SK-N-SH (cell line): ENCODE measurements around the gene LEPROT. TPM values are rescaled to one million over a fixed set of nuclear protein-coding genes. Genes with fewer than 3 reads are reported as not detected.

Experiments used
- CTCF ChIA-PET: fragments of 300-600, 350-600 bp; formaldehyde crosslinking; extraction: SDS; loops from one replicate; lab custom pipeline; 2021; lab: Yijun Ruan, JAX
- POLR2A ChIA-PET: fragments of 350-600 bp; sonication (Branson Sonifier 250); formaldehyde crosslinking; extraction: SDS; loops from one replicate; lab custom pipeline; 2020; ENCODE audit warnings: antibody characterized with exemption, inconsistent platforms; lab: Yijun Ruan, JAX
- DNase-seq: peaks from one replicate; pipeline ENCODE4 v3.0.0; 2012
- H2AFZ ChIP-seq: fragments of 200-600 bp; sonication (generic); 2 replicates; pipeline ENCODE4 v1.8.1; 2016; ENCODE audit warnings: antibody characterized with exemption, mild to moderate bottlenecking, low read depth
- H3F3A ChIP-seq: fragments of 200-600 bp; sonication (generic); replicated peaks from 2 replicates; pipeline ENCODE3; 2016; ENCODE audit warnings: antibody characterized with exemption, mild to moderate bottlenecking; ENCODE audit not compliant: insufficient read depth
- H3K27ac ChIP-seq, 2 experiments: fragments of 200-500 bp in 1 of 2; fragments of 200-600 bp in 1 of 2; sonication (Bioruptor generic) in 1 of 2; sonication (generic), shearing (Covaris generic) in 1 of 2; 2 replicates each; pipeline versions ENCODE4 v1.5.1 to v1.6.1; 2014 to 2016; ENCODE audit warnings: low read depth in 2 of 2, inconsistent platforms in 1 of 2, low read length in 1 of 2, mild to moderate bottlenecking in 1 of 2, mixed read lengths in 1 of 2
- H3K27me3 ChIP-seq: fragments of 200-600 bp; sonication (generic), shearing (Covaris generic); 2 replicates; pipeline ENCODE4 v1.6.1; 2016; ENCODE audit warnings: mixed run types; ENCODE audit not compliant: insufficient read depth
- H3K36me3 ChIP-seq, 2 experiments: fragments of 200-500 bp in 1 of 2; fragments of 200-600 bp in 1 of 2; sonication (Bioruptor generic) in 1 of 2; sonication (generic) in 1 of 2; replicated peaks in 1 of 2; 2 replicates each; pipeline versions ENCODE3 to v1.5.1; 2014 to 2016; ENCODE audit warnings: low read length in 1 of 2, mild to moderate bottlenecking in 1 of 2; ENCODE audit not compliant: insufficient read depth in 2 of 2, control insufficient read depth in 1 of 2
- H3K4me1 ChIP-seq, 2 experiments: fragments of 200-500 bp in 1 of 2; fragments of 200-600 bp in 1 of 2; sonication (Bioruptor generic) in 1 of 2; sonication (generic), shearing (Covaris generic) in 1 of 2; 2 replicates each; pipeline versions ENCODE4 v1.5.1 to v1.6.1; 2014 to 2016; ENCODE audit warnings: low read depth in 1 of 2, low read length in 1 of 2, mixed run types in 1 of 2; ENCODE audit not compliant: insufficient read depth in 2 of 2, control insufficient read depth in 1 of 2
- H3K4me2 ChIP-seq: fragments of 200-600 bp; sonication (generic), shearing (Covaris generic); 2 replicates; pipeline ENCODE4 v1.6.1; 2017; ENCODE audit warnings: mixed run types
- H3K4me3 ChIP-seq, 2 experiments: fragments of 200-500 bp in 1 of 2; fragments of 200-600 bp in 1 of 2; sonication (Bioruptor generic) in 1 of 2; sonication (generic), shearing (Covaris generic) in 1 of 2; 2 replicates each; pipeline versions ENCODE4 v1.5.1 to v1.8.1; 2014 to 2016; ENCODE audit warnings: low read depth in 2 of 2, inconsistent platforms in 1 of 2, low read length in 1 of 2, mild to moderate bottlenecking in 1 of 2, mixed read lengths in 1 of 2, moderate library complexity in 1 of 2
- H3K79me2 ChIP-seq: fragments of 200-600 bp; sonication (generic); 2 replicates; pipeline ENCODE4 v1.8.1; 2017; ENCODE audit warnings: mild to moderate bottlenecking; ENCODE audit not compliant: insufficient read depth
- H3K9ac ChIP-seq: fragments of 200-600 bp; sonication (generic); 2 replicates; pipeline ENCODE4 v1.6.1; 2017; ENCODE audit warnings: mixed run types
- H3K9me2 ChIP-seq: fragments of 200-600 bp; sonication (generic); 2 replicates; pipeline ENCODE4 v1.6.1; 2017; ENCODE audit warnings: mixed run types
- H3K9me3 ChIP-seq: fragments of 200-600 bp; sonication (generic); 2 replicates; pipeline ENCODE4 v1.6.1; 2017; ENCODE audit warnings: mixed run types, mild to moderate bottlenecking, moderate library complexity
- H4K20me1 ChIP-seq: fragments of 200-600 bp; sonication (generic); 2 replicates; pipeline ENCODE4 v1.6.1; 2017; ENCODE audit warnings: mild to moderate bottlenecking, mixed run types; ENCODE audit not compliant: insufficient read depth
- CHD2 ChIP-seq: fragments of 150-350 bp; IDR thresholded peaks from 2 replicates; pipeline ENCODE4 v1.6.1; 2018; ENCODE audit warnings: low read length; ENCODE audit not compliant: partially characterized antibody
- CTCF ChIP-seq: fragments of 200-600 bp; sonication (generic); IDR thresholded peaks from 2 replicates; pipeline ENCODE4 v1.6.1; 2017; ENCODE audit warnings: antibody characterized with exemption, mild to moderate bottlenecking, moderate library complexity
- ELF1 ChIP-seq: IDR thresholded peaks from 2 replicates; pipeline ENCODE4 v1.4.0; 2012
- EP300 ChIP-seq, 2 experiments: IDR thresholded peaks; 2 replicates each; pipeline versions ENCODE4 v1.4.0 to v1.6.1; 2012; ENCODE audit warnings: borderline replicate concordance in 1 of 2, low read depth in 1 of 2, low read length in 1 of 2
- FOSL2 ChIP-seq: IDR thresholded peaks from 2 replicates; pipeline ENCODE4 v1.4.0; 2012; ENCODE audit warnings: low read depth, mild to moderate bottlenecking, moderate library complexity, borderline replicate concordance
- GABPA ChIP-seq: IDR thresholded peaks from 2 replicates; pipeline ENCODE4 v1.4.0; 2012; ENCODE audit warnings: low read depth, mild to moderate bottlenecking
- GATA2 ChIP-seq: sonication (generic); formaldehyde crosslinking; IDR thresholded peaks from 2 replicates; pipeline ENCODE4 v1.5.0; 2020; ENCODE audit warnings: mild to moderate bottlenecking, missing genetic modification reagents
- JUND ChIP-seq: IDR thresholded peaks from 2 replicates; pipeline ENCODE4 v1.4.0; 2012
- MAX ChIP-seq: IDR thresholded peaks from 2 replicates; pipeline ENCODE4 v1.4.0; 2012; ENCODE audit warnings: low read depth
- NFIC ChIP-seq: IDR thresholded peaks from 2 replicates; pipeline ENCODE4 v1.4.0; 2012; ENCODE audit warnings: borderline replicate concordance
- POLR2AphosphoS5 ChIP-seq: IDR thresholded peaks from 2 replicates; pipeline ENCODE4 v1.6.1; 2012; ENCODE audit warnings: low read depth, low read length
- RAD21 ChIP-seq: IDR thresholded peaks from 2 replicates; pipeline ENCODE4 v1.6.1; 2012; ENCODE audit warnings: mild to moderate bottlenecking, low read length
- RCOR1 ChIP-seq: fragments of 150-350 bp; IDR thresholded peaks from 2 replicates; pipeline ENCODE4 v1.6.1; 2017; ENCODE audit warnings: antibody characterized with exemption, low read length
- SIN3A ChIP-seq: IDR thresholded peaks from 2 replicates; pipeline ENCODE4 v1.6.1; 2012; ENCODE audit warnings: low read depth, mild to moderate bottlenecking, low read length, moderate library complexity, borderline replicate concordance
- SMC3 ChIP-seq: IDR thresholded peaks from 2 replicates; pipeline ENCODE4 v1.6.1; 2012; ENCODE audit warnings: low read depth, low read length, improper control_type of control experiment
- USF2 ChIP-seq: fragments of 150-350 bp; IDR thresholded peaks from 2 replicates; pipeline ENCODE4 v1.6.1; 2017; ENCODE audit warnings: antibody characterized with exemption, low read length, low read depth, borderline replicate concordance
- WGBS: methylation state at CpG from one replicate; pipeline ENCODE4 v1.1.6; 2017; ENCODE audit warnings: low lambda C conversion rate; 5-methylcytosine and 5-hydroxymethylcytosine counted together
- polyA plus RNA-seq, 3 experiments: library from polyadenylated mRNA; depleted of rRNA; stranded (reverse); fragments of >200 nt; gene quantifications; 2 replicates each; pipeline ENCODE4 v1.2.3, GENCODE V29; 2012

LEPROT gene
- polyA plus RNA-seq, 1 of the 3 experiments (the other 2 are of a cell fraction), result 38.9 TPM

GRCh38 chr1:65401612-65402011 lies 18.9 kb upstream of the LEPROT start:
- no peaks in the 10 kb centered on the region for H3F3A ChIP-seq
- H3K9ac ChIP-seq, result no peak overlapping the region
- POLR2A ChIA-PET, result no interaction called here
- H3K9me3 ChIP-seq, result no peaks in the 10 kb centered on the region
- no peaks in the 10 kb centered on the region for H3K4me1 ChIP-seq
- H3K27ac ChIP-seq, result no peak overlapping the region
- no peak overlapping the region for H2AFZ ChIP-seq
- CTCF ChIA-PET, result interaction anchor here (0.8 to 1.6 kb wide), 2 partner anchors 8 to 286 kb away, joined by 4 to 5 read pairs; no protein-coding TSS in a partner anchor
- no peaks in the 10 kb centered on the region for H3K9me2 ChIP-seq
- no peaks in the 10 kb centered on the region for H4K20me1 ChIP-seq
- H3K27me3 ChIP-seq, result no peaks in the 10 kb centered on the region
- DNase-seq, result no peak
- H3K79me2 ChIP-seq, result no peaks in the 10 kb centered on the region
- H3K36me3 ChIP-seq, result peaks cover 0 to 18% of the 10 kb centered on the region in 2 experiments
- 97% methylated on average over 3 of the region's 3 CpGs for WGBS
- TF ChIP-seq CHD2 (no peak), POLR2AphosphoS5 (no peak), MAX (no peak)
- TF ChIP-seq, all 33 proteins: peak for 0
- H3K4me2 ChIP-seq, result no peak overlapping the region
- H3K4me3 ChIP-seq, result no peak overlapping the region

- H3K4me2 ChIP-seq, result no peak overlapping the region
- TF ChIP-seq GATA2 (no peak), RAD21 (no peak), FOSL2 (no peak), EP300 (IDR thresholded peaks at IDR 0.05; ENCODE audit: borderline replicate concordance in 1 of 2, low read depth in 1 of 2, low read length in 1 of 2) (no peak), CTCF (no peak), GABPA (no peak), SMC3 (no peak), ELF1 (no peak)
Observed at GRCh38 chr1:65404941-65405340, 15.5 kb upstream of the LEPROT start.

GRCh38 chr1:65407877-65408276 lies 12.6 kb upstream of the LEPROT start:
- H4K20me1 ChIP-seq, result no peaks in the 10 kb centered on the region
- POLR2A ChIA-PET, result no interaction called here
- H3K27ac ChIP-seq, result no peak overlapping the region
- no peak overlapping the region for H3K4me2 ChIP-seq
- 69% methylated on average over 2 of the region's 2 CpGs for WGBS
- no peaks in the 10 kb centered on the region for H3K4me1 ChIP-seq
- no peak for DNase-seq
- H3K79me2 ChIP-seq, result no peaks in the 10 kb centered on the region
- no peaks in the 10 kb centered on the region for H3K9me3 ChIP-seq
- CTCF ChIA-PET, result no interaction called here
- no peaks in the 10 kb centered on the region for H3K9me2 ChIP-seq
- H3K36me3 ChIP-seq, result peaks cover 0 to 24% of the 10 kb centered on the region in 2 experiments
- H3K27me3 ChIP-seq, result no peaks in the 10 kb centered on the region
- H3K4me3 ChIP-seq, result no peak overlapping the region
- H2AFZ ChIP-seq, result no peak overlapping the region
- H3F3A ChIP-seq, result no peaks in the 10 kb centered on the region
- no peak overlapping the region for H3K9ac ChIP-seq
- TF ChIP-seq EP300 (IDR thresholded peaks at IDR 0.05; ENCODE audit: borderline replicate concordance in 1 of 2, low read depth in 1 of 2, low read length in 1 of 2) (no peak), NFIC (no peak), USF2 (no peak), JUND (no peak), CHD2 (no peak), MAX (no peak), CTCF (no peak), SIN3A (no peak), RCOR1 (no peak)

More at GRCh38 chr1:65404941-65405340, 15.5 kb upstream of the LEPROT start:
- Histone ChIP-seq H3F3A (no peaks in the 10 kb centered on the region), H3K9ac (no peak overlapping the region), H3K36me3 (peaks cover 0 to 24% of the 10 kb centered on the region in 2 experiments), H3K9me2 (no peaks in the 10 kb centered on the region), H3K27me3 (no peaks in the 10 kb centered on the region), H4K20me1 (no peaks in the 10 kb centered on the region), H2AFZ (no peak overlapping the region), H3K9me3 (no peaks in the 10 kb centered on the region), H3K27ac (no peak overlapping the region), H3K4me3 (no peak overlapping the region), H3K4me1 (no peaks in the 10 kb centered on the region), H3K79me2 (no peaks in the 10 kb centered on the region)
- CTCF ChIA-PET, result interaction anchor here (1.1 kb wide), 1 partner anchor 10 kb away, joined by 3 read pairs; no protein-coding TSS in a partner anchor
- POLR2A ChIA-PET, result no interaction called here
- DNase-seq, result no peak
